Fibroblast of the aortic adventitia (primary cell): ENCODE measurements around the gene CCNT2. TPM values are rescaled to one million over a fixed set of nuclear protein-coding genes. Genes with fewer than 3 reads are reported as not detected.
"Not testable (repeated sequence)": the region's sequence is repeated elsewhere in the genome, so short reads cannot be mapped to it uniquely, and the experiment has no call there.

ENCODE experiments used
- DNase-seq: peaks from one replicate; pipeline ENCODE4 v3.0.0-alpha.2; 2010; ENCODE audit warnings: low read depth
- H3K4me3 ChIP-seq: 2 replicates; pipeline ENCODE4 v1.5.1; 2011; ENCODE audit warnings: low read depth, mild to moderate bottlenecking, control low read depth, low read length, moderate library complexity
- total RNA-seq: library from RNA; depleted of rRNA; stranded (reverse); fragments of >200 nt; gene quantifications from 2 replicates; pipeline ENCODE4 v1.2.3, GENCODE V29; 2012; ENCODE audit warnings: low replicate concordance
- TF ChIP-seq, protein P1 (sequence below): IDR thresholded peaks from 2 replicates; pipeline ENCODE4 v1.5.1; 2011; ENCODE audit warnings: mild to moderate bottlenecking, low read length, control low read depth, inconsistent platforms; ENCODE audit not compliant: insufficient read depth

The CCNT2 gene
- total RNA-seq, 1 donor, result 25.8 TPM

DNA sequence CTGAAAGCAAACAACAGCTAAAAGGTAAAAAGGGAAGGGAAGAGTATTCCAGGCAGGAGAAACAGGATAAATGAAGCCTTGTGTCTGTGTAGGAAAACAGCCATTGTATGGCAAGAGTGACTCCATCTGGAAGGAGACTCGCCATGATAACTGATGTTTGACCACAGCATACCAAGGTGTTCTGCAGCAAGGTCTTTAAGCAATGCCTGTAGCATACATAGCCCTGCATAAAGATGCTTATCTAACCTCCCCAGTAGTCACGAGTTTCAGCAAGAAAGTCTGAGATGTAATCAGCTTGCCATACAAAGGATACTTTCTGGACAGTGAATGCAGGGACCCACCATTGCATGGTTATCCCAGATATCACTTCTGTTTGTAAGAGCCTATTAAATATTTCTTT lies 11.9 kb upstream of the CCNT2 start:
- TF ChIP-seq, protein P1, sequence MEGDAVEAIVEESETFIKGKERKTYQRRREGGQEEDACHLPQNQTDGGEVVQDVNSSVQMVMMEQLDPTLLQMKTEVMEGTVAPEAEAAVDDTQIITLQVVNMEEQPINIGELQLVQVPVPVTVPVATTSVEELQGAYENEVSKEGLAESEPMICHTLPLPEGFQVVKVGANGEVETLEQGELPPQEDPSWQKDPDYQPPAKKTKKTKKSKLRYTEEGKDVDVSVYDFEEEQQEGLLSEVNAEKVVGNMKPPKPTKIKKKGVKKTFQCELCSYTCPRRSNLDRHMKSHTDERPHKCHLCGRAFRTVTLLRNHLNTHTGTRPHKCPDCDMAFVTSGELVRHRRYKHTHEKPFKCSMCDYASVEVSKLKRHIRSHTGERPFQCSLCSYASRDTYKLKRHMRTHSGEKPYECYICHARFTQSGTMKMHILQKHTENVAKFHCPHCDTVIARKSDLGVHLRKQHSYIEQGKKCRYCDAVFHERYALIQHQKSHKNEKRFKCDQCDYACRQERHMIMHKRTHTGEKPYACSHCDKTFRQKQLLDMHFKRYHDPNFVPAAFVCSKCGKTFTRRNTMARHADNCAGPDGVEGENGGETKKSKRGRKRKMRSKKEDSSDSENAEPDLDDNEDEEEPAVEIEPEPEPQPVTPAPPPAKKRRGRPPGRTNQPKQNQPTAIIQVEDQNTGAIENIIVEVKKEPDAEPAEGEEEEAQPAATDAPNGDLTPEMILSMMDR, result no peak
- H3K4me3 ChIP-seq, result no peak overlapping the region
- DNase-seq, result no peak

DNA sequence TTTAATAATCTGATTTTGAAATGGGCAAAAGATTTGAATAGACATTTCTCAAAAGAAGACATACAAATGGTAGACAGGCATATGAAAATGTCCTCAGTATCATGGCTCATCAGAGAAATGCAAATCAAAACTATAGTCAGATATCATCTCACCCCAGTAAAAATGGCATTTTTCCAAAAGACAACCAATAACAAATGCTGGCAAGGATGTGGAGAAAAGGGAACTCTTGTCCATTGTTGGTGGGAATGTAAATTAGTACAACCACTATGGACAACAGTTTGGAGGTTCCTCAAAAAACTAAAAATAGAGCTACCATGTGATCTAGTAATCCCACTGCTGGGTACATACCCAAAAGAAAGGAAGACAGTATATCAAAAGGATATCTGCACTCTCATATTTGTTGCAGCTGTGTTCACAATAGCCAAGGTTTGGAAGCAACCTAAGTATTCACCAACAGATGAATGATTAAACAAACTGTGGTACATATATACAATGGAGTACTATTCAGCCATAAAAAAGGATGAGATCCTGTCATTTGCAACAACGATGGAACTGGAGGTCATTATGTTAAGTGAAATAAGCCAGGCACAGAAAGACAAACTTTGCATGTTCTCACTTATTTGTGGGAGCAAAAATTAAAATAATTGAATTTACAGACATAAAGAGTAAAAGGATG lies 11.0 kb upstream of the CCNT2 start:
- DNase-seq, result not testable (repeated sequence)

DNA sequence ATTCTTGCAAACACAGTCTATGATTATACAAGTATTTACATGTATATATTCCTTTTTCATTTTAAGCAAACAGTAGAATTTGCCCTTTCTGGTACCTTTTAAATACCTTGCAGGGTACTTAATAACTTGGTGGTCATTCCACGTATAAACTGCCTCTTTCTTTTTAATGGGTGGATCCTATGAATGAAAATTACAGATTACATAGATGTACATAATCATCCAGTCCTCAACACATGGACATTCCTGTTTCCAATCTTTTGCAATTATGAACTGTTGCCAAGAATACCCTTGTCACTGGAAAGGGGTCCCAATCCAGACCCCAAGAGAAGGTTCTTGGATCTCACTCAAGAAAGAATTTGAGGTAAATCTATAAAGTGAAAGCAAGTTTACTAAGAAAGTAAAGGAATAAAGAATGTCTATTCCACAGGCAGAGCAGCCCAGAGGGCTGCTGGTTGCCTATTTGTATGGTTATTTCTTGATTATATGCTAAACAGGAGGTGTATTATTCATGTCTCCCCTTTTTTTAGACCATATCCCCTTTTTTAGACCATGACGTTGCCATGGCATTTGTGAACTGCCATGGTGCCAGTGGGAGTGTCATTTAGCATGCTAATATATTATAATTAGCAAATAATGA lies 7.7 kb upstream of the CCNT2 start:
- no peak for DNase-seq
- no peak overlapping the region for H3K4me3 ChIP-seq
- TF ChIP-seq, protein P1, result no peak

More for the DNA sequence above, 11.0 kb upstream of the CCNT2 start:
- H3K4me3 ChIP-seq, result not testable (repeated sequence)

DNA sequence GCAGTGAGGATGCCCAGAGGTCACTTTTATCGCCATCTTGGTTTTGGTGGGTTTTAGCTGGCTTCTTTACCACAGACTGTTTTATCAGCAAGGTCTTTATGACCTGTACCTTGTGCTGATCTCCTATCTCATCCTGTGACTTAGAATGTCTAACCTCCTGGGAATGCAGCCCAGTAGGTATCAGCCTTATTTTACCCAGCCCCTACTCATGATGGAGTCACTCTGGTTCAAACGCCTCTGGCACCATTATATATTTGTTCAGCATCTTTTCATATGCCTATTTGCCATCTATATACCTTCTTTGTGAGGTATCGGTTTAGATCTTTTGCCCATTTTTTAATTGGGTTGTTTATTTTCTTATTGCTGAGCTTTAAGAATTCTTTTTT lies 7.2 kb upstream of the CCNT2 start:
- no peak overlapping the region for H3K4me3 ChIP-seq
- no peak for DNase-seq
- TF ChIP-seq, protein P1, result no peak

DNA sequence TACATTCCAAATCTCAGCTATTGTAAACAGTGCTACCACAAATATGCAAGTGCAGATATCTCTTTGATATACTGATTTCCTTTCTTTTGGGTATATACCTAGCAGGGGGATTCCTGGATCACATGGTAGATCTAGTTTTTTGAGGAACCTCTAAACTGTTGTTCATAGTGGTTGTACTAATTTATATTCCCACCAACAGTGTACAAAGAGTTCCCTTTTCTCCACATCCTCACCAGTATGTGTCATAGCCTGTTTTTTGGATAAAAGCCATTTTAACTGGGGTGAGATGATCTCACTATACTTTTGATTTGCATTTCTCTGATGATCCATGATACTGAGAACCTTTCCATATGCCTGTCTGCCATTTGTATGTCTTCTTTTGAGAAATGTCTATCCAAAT lies 6.3 kb upstream of the CCNT2 start:
- no peak overlapping the region for H3K4me3 ChIP-seq
- TF ChIP-seq, protein P1, result no peak
- peak; percentile 20 for DNase-seq

DNA sequence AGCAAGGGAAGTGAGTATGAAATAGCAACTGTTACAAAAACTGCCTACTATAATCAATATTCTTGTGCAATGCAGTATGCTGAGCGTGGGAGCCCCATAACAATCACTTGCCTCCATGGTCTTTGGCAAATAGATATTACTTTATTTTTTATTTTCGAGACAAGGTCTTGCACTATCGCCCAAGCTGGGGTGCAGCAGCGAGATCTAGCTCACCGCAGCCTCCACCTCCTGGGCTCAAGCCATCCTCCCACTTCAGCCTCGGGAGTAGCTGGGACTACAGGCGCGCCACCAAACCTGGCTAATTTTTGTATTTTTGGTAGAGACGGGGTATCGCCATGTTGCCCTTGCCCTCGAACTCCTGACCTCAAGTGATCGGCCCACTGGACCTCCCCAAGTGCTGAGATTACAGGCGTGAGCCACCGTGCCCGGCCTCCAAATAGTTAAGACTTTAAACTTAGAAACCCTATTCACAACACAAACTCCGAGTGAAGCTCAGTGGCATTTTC lies 1.2 kb upstream of the CCNT2 start:
- DNase-seq, result peak; percentile 52
- peak overlapping the region; percentile 91 for H3K4me3 ChIP-seq
- TF ChIP-seq, protein P1, result peak; percentile 58

DNA sequence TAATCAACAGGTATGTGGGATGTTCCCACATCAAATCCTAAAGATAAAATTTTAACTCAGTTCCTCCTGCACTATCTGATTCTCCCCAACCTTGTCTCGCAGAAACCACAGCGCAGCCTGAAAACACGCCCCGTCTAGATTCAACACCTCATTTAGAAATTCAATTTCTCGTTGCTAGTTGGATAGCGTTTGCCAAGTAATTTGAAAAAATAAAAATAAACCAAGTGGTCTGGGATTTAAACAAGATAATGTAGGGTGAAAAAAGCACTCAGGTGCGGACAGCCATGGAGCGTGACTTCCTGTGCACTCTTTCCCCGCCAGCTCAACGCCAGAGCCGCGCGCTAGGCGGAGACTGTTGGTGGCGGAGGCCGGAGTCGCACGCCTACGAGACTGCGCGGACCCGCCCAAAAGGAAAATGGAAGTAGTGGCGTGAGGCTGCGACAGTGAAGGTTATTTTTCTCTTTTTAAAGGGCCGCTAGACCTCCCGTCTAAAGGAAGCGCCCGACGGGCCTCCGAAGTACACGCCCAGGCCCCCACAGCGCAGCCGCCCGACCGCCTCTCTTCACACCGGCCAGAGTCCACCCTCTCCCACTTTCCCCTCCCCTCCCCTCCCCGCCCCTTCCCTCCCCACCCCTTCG lies 615 bp upstream of the CCNT2 start:
- TF ChIP-seq, protein P1, result peak; percentile 51
- DNase-seq, result no peak
- peak overlapping the region; percentile 91 for H3K4me3 ChIP-seq
